Panc1 (cell line): ENCODE results near the gene DIAPH1. TPM values are rescaled to one million over a fixed set of nuclear protein-coding genes. Genes with fewer than 3 reads are reported as not detected.
A peak's percentile ranks its signal among the peaks of the same experiment; 100 is the strongest.

Experiments
- ATAC-seq: fragments of 200-7000 bp; cut with Tn5 transposase; 2 replicates; pipeline ENCODE4 v1.9.1; 2020; ENCODE audit warnings: mild to moderate bottlenecking, moderate library complexity
- BruUV-seq: library from RNA; stranded (reverse); fragments of 400-500 nt; replicated peaks from 2 replicates; lab custom pipeline; 2021; lab: Mats Ljungman, UMichigan
- CTCF ChIA-PET: fragments of 300-600 bp; sonication (Branson Sonifier 250); formaldehyde crosslinking; loops from one replicate; lab custom pipeline; 2022; ENCODE audit warnings: antibody characterized with exemption; lab: Charles Lee
- POLR2A ChIA-PET: fragments of 300-600 bp; sonication (Branson Sonifier 250); formaldehyde crosslinking; loops from one replicate; lab custom pipeline; 2022; ENCODE audit warnings: antibody characterized with exemption; lab: Charles Lee
- DNase-seq: peaks from one replicate; pipeline ENCODE4 v3.0.0-alpha.2; 2010; ENCODE audit warnings: low read depth, low spot score
- H3K27ac ChIP-seq: 2 replicates; pipeline ENCODE4 v1.5.1; 2011; ENCODE audit warnings: mild to moderate bottlenecking, low read length, inconsistent platforms
- H3K27me3 ChIP-seq: fragments of 200-500 bp; sonication (Bioruptor generic); 2 replicates; pipeline ENCODE4 v1.6.0; 2014; ENCODE audit warnings: low read length, inconsistent platforms; ENCODE audit not compliant: control insufficient read depth, insufficient read depth
- H3K36me3 ChIP-seq: fragments of 200-500 bp; sonication (Bioruptor generic); 2 replicates; pipeline ENCODE4 v1.5.1; 2014; ENCODE audit warnings: inconsistent platforms, mild to moderate bottlenecking, low read length, moderate library complexity; ENCODE audit not compliant: control insufficient read depth, insufficient read depth
- H3K4me1 ChIP-seq: 2 replicates; pipeline ENCODE4 v1.5.1; 2011; ENCODE audit warnings: inconsistent platforms, mild to moderate bottlenecking, low read length, moderate library complexity; ENCODE audit not compliant: control insufficient read depth, insufficient read depth
- H3K4me3 ChIP-seq, 2 experiments: 2 replicates each; pipeline ENCODE4 v1.5.1; 2011 to 2012; ENCODE audit warnings: low read depth in 2 of 2, low read length in 2 of 2, mild to moderate bottlenecking in 2 of 2, inconsistent platforms in 1 of 2, moderate library complexity in 1 of 2
- H3K9me3 ChIP-seq: fragments of 200-500 bp; sonication (Bioruptor generic); 2 replicates; pipeline ENCODE4 v1.5.1; 2014; ENCODE audit warnings: low read depth, mild to moderate bottlenecking, inconsistent platforms, low read length, moderate library complexity; ENCODE audit not compliant: control insufficient read depth, insufficient read depth
- CTCF ChIP-seq: fragments of 450-650 bp; IDR thresholded peaks from 2 replicates; pipeline ENCODE4 v1.5.1; 2017; ENCODE audit warnings: mild to moderate bottlenecking
- POLR2AphosphoS5 ChIP-seq: IDR thresholded peaks from 2 replicates; pipeline ENCODE4 v1.6.1; 2012; ENCODE audit warnings: mild to moderate bottlenecking, low read depth, low read length, moderate library complexity
- SIN3A ChIP-seq: IDR thresholded peaks from 2 replicates; pipeline ENCODE4 v1.6.1; 2012; ENCODE audit warnings: low read depth, mild to moderate bottlenecking, low read length, moderate library complexity, borderline replicate concordance; ENCODE audit not compliant: insufficient read depth
- TCF7L2 ChIP-seq: IDR thresholded peaks from 2 replicates; pipeline ENCODE4 v1.6.1; 2011; ENCODE audit warnings: mild to moderate bottlenecking, low read depth, low read length, inconsistent platforms
- in situ Hi-C: cut with HindIII; loops from 2 replicates; pipeline ENCODE4 v1.10.0; 2016; ENCODE audit warnings: low sequenced_read_pairs, low pct_unique_long_range_greater_than_20kb
- intact Hi-C: fragments of 100-400 bp; cut with micrococcal nuclease; formaldehyde crosslinking; loops from one replicate; pipeline ENCODE4 v1.10.0; 2022; ENCODE audit not compliant: unreplicated experiment
- total RNA-seq: library from RNA; stranded (reverse); gene quantifications from one replicate; pipeline ENCODE4 v1.2.1, GENCODE V29; 2021; ENCODE audit not compliant: unreplicated experiment
- TF ChIP-seq, protein P1 (sequence below), 2 experiments: IDR thresholded peaks; 2 replicates each; pipeline ENCODE4 v1.6.1; 2011 to 2012; ENCODE audit warnings: low read depth in 2 of 2, control low read depth in 1 of 2, low read length in 1 of 2, mild to moderate bottlenecking in 1 of 2, moderate library complexity in 1 of 2; ENCODE audit not compliant: insufficient read depth in 1 of 2

The DIAPH1 gene
- total RNA-seq, 1 experiment from 2014 or later = 155 TPM

- intact Hi-C loops (no loop called here), in situ Hi-C loops (no loop called here)
- DNase-seq = no peak
- BruUV-seq = no TSS peak
- no peaks in the 10 kb centered on the region for H3K27me3 ChIP-seq
- ChIA-PET POLR2A (interaction anchor here (0.6 kb wide), 1 partner anchor 92 kb away, joined by 4 read pairs; no protein-coding TSS in a partner anchor), CTCF (interaction anchor here (0.6 to 1.0 kb wide), 3 partner anchors 24 to 150 kb away, joined by 3 to 4 read pairs (median 3); partner anchors contain the start of gene PCDHGB7)
- H3K4me1 ChIP-seq = peaks cover 4% of the 10 kb centered on the region
- no peaks in the 10 kb centered on the region for H3K9me3 ChIP-seq
- no peak overlapping the region for H3K4me3 ChIP-seq
- TF ChIP-seq POLR2AphosphoS5 (no peak), CTCF (peak; percentile 94)
- H3K36me3 ChIP-seq = peaks cover 27% of the 10 kb centered on the region
- ATAC-seq = no peak
- no peak overlapping the region for H3K27ac ChIP-seq
These were observed 51.2 kb downstream of the DIAPH1 start for GRCh38 chr5:141567513-141568117.

DNA sequence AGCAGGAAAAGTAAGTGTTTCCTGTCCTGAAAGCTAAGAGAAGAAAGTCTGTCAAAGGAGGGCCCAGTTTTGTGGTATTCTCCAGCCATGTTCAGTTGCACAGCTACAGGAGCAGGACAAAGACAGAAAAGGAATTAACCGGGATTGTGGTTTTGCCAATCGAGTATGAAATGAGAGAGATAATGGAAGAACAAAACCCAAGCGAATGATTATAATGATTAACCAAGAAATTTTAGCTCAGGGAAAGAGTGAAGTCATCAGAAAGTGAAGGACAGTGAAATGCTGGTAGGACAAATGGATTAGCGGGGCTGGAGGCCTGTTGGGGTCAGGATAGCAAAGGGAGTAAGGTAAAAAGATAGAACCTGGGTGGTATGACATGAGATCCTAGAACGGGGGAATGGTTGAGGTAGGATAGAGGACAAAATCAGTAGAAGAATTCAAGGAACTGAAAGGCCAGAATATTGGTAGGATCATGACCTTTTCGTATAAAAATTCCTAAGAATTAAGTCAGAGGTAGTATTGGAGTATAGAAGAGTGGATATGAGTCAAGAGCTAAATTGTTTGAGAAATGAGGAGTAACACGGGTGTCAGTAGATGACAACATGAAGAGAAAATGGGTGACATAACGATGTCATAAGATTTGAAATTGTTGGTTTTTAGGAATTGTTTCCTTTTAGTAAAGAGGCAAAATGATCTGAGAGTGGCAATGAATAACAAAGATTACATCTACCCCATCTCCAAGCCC lies 52.8 kb downstream of the DIAPH1 start:
- H3K27ac ChIP-seq = peak overlapping the region; percentile 45; the same call in 1 of the 2 replicates
- ATAC-seq = no peak
- ChIA-PET POLR2A (no interaction called here), CTCF (no interaction called here)
- in situ Hi-C loops = no loop called here
- BruUV-seq = no TSS peak
- no peaks in the 10 kb centered on the region for H3K9me3 ChIP-seq
- H3K27me3 ChIP-seq = no peaks in the 10 kb centered on the region
- peaks cover 6% of the 10 kb centered on the region for H3K4me1 ChIP-seq
- TF ChIP-seq SIN3A = no peak
- no peak for TF ChIP-seq POLR2AphosphoS5
- no peak for TF ChIP-seq CTCF
- TF ChIP-seq, protein P1, sequence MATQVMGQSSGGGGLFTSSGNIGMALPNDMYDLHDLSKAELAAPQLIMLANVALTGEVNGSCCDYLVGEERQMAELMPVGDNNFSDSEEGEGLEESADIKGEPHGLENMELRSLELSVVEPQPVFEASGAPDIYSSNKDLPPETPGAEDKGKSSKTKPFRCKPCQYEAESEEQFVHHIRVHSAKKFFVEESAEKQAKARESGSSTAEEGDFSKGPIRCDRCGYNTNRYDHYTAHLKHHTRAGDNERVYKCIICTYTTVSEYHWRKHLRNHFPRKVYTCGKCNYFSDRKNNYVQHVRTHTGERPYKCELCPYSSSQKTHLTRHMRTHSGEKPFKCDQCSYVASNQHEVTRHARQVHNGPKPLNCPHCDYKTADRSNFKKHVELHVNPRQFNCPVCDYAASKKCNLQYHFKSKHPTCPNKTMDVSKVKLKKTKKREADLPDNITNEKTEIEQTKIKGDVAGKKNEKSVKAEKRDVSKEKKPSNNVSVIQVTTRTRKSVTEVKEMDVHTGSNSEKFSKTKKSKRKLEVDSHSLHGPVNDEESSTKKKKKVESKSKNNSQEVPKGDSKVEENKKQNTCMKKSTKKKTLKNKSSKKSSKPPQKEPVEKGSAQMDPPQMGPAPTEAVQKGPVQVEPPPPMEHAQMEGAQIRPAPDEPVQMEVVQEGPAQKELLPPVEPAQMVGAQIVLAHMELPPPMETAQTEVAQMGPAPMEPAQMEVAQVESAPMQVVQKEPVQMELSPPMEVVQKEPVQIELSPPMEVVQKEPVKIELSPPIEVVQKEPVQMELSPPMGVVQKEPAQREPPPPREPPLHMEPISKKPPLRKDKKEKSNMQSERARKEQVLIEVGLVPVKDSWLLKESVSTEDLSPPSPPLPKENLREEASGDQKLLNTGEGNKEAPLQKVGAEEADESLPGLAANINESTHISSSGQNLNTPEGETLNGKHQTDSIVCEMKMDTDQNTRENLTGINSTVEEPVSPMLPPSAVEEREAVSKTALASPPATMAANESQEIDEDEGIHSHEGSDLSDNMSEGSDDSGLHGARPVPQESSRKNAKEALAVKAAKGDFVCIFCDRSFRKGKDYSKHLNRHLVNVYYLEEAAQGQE (IDR thresholded peaks at IDR 0.05; ENCODE audit: insufficient read depth in 1 of 2, low read depth in 2 of 2, low read length in 1 of 2) = no peak
- TF ChIP-seq TCF7L2 = no peak
- DNase-seq = no peak
- no peak overlapping the region for H3K4me3 ChIP-seq
- peaks cover 23% of the 10 kb centered on the region for H3K36me3 ChIP-seq
- intact Hi-C loops = no loop called here
